ENCODE results near the gene ATP5PO. TPM values are rescaled to one million over a fixed set of nuclear protein-coding genes. Genes with fewer than 3 reads are reported as not detected.

ATP5PO gene
- total RNA-seq, 1 experiment from 2014 or later, result 232 TPM

GRCh38 chr21:33959680-33960079 is 44.1 kb upstream of the ATP5PO start:
- Mint-ChIP-seq H3K36me3 (ENCODE audit: insufficient read depth, unreplicated experiment) (peaks cover 4% of the 10 kb centered on the region), H3K27ac (ENCODE audit: unreplicated experiment) (no peak overlapping the region), H3K4me1 (ENCODE audit: low read depth, unreplicated experiment) (peaks cover 6% of the 10 kb centered on the region), H3K4me3 (ENCODE audit: unreplicated experiment) (no peak overlapping the region), H3K27me3 (ENCODE audit: insufficient read depth, unreplicated experiment) (no peaks in the 10 kb centered on the region), H3K9me3 (ENCODE audit: unreplicated experiment) (peaks cover 44% of the 10 kb centered on the region)
- H3K27me3 ChIP-seq (replicated peaks; ENCODE audit: control insufficient read depth, insufficient read depth, low read length), result no peaks in the 10 kb centered on the region
- DNase-seq, result no peak
- H3K4me3 ChIP-seq (ENCODE audit: low read depth, low read length), result no peak overlapping the region
- no TSS peak for BruUV-seq (replicated peaks)
- TF ChIP-seq CTCF (IDR thresholded peaks at IDR 0.05; ENCODE audit: insufficient read depth in 1 of 2, low read depth in 1 of 2, low read length in 1 of 2, severe bottlenecking in 1 of 2, unreplicated experiment in 1 of 2), result no peak
- CTCF ChIA-PET, result no interaction called here
- intact Hi-C loops (cut with micrococcal nuclease; ENCODE audit: unreplicated experiment), result no loop called here
- H3K36me3 ChIP-seq (ENCODE audit: control insufficient read depth, insufficient read depth, low read length), result no peaks in the 10 kb centered on the region
- H3K4me1 ChIP-seq, result no peaks in the 10 kb centered on the region
- peaks cover 16% of the 10 kb centered on the region for H3K9me3 ChIP-seq
- POLR2A ChIA-PET, result interaction anchor here (1.1 kb wide), 1 partner anchor 12 kb away, joined by 4 read pairs; no protein-coding TSS in a partner anchor

- Histone ChIP-seq H3K27me3 (replicated peaks; ENCODE audit: control insufficient read depth, insufficient read depth, low read length) (no peaks in the 10 kb centered on the region), H3K4me3 (ENCODE audit: low read depth, low read length) (no peak overlapping the region), H3K4me1 (no peaks in the 10 kb centered on the region), H3K9me3 (peaks cover 11% of the 10 kb centered on the region), H3K36me3 (ENCODE audit: control insufficient read depth, insufficient read depth, low read length) (no peaks in the 10 kb centered on the region)
- POLR2A ChIA-PET, result no interaction called here
- Mint-ChIP-seq H3K36me3 (ENCODE audit: insufficient read depth, unreplicated experiment) (peaks cover 6% of the 10 kb centered on the region), H3K27me3 (ENCODE audit: insufficient read depth, unreplicated experiment) (no peaks in the 10 kb centered on the region), H3K9me3 (ENCODE audit: unreplicated experiment) (peaks cover 21% of the 10 kb centered on the region), H3K27ac (ENCODE audit: unreplicated experiment) (no peak overlapping the region), H3K4me1 (ENCODE audit: low read depth, unreplicated experiment) (peaks cover 5% of the 10 kb centered on the region), H3K4me3 (ENCODE audit: unreplicated experiment) (no peak overlapping the region)
- CTCF ChIA-PET, result no interaction called here
- TF ChIP-seq CTCF (IDR thresholded peaks at IDR 0.05; ENCODE audit: insufficient read depth in 1 of 2, low read depth in 1 of 2, low read length in 1 of 2, severe bottlenecking in 1 of 2, unreplicated experiment in 1 of 2), result no peak
- intact Hi-C loops (cut with micrococcal nuclease; ENCODE audit: unreplicated experiment), result no loop called here
- DNase-seq, result no peak
- BruUV-seq (replicated peaks), result no TSS peak
These were observed 38.8 kb upstream of the ATP5PO start for GRCh38 chr21:33954395-33954794.

GRCh38 chr21:33951276-33952178 is 35.9 kb upstream of the ATP5PO start:
- H3K36me3 Mint-ChIP-seq (ENCODE audit: insufficient read depth, unreplicated experiment), result peaks cover 24% of the 10 kb centered on the region
- Histone ChIP-seq H3K4me3 (ENCODE audit: low read depth, low read length) (no peak overlapping the region), H3K36me3 (ENCODE audit: control insufficient read depth, insufficient read depth, low read length) (no peaks in the 10 kb centered on the region), H3K9me3 (no peaks in the 10 kb centered on the region), H3K4me1 (peaks cover 22% of the 10 kb centered on the region), H3K27me3 (replicated peaks; ENCODE audit: control insufficient read depth, insufficient read depth, low read length) (no peaks in the 10 kb centered on the region)
- peaks cover 20% of the 10 kb centered on the region for H3K4me1 Mint-ChIP-seq (ENCODE audit: low read depth, unreplicated experiment)
- H3K4me3 Mint-ChIP-seq (ENCODE audit: unreplicated experiment), result no peak overlapping the region
- CTCF ChIA-PET, result no interaction called here
- intact Hi-C loops (cut with micrococcal nuclease; ENCODE audit: unreplicated experiment), result no loop called here
- peaks cover 9% of the 10 kb centered on the region for H3K9me3 Mint-ChIP-seq (ENCODE audit: unreplicated experiment)
- H3K27ac Mint-ChIP-seq (ENCODE audit: unreplicated experiment), result no peak overlapping the region
- DNase-seq, result no peak
- BruUV-seq (replicated peaks), result no TSS peak
- POLR2A ChIA-PET, result no interaction called here
- H3K27me3 Mint-ChIP-seq (ENCODE audit: insufficient read depth, unreplicated experiment), result no peaks in the 10 kb centered on the region
- TF ChIP-seq CTCF (IDR thresholded peaks at IDR 0.05; ENCODE audit: insufficient read depth in 1 of 2, low read depth in 1 of 2, low read length in 1 of 2, severe bottlenecking in 1 of 2, unreplicated experiment in 1 of 2), result no peak

Measured in Caco-2 (cell line).